ENCODE measurements around the gene PGRMC2. TPM values are rescaled to one million over a fixed set of nuclear protein-coding genes. Genes with fewer than 3 reads are reported as not detected.

Gene PGRMC2
- polyA plus RNA-seq, 3 donors, result 6.3 to 13.9 (median 7.3) TPM

DNA sequence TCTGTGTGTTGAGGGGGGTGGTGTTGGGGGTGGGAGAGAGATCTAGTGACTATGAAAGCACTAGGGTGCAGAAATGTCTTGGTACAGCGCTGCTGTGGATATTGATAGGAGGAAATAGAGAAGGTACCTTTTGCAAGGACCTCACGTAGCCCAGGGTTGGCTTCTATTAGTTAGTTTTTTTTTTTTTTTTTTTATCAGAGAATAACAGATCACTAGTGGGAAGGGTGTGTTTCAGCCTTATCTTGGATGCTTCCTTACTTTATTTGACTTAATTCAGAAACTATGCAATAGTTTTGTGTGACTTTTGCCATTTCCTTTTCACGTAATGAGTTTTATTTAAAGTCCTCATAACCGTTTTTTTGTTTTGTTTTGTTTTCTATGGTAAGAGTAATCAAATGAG, 16.4 kb upstream of the PGRMC2 start:
- Histone ChIP-seq H3K4me2 (replicated peaks; ENCODE audit: extremely low read depth, low read length, poor library complexity, severe bottlenecking) (no peak overlapping the region), H4K20me1 (ENCODE audit: insufficient read depth, low read length) (no peaks in the 10 kb centered on the region), H2AFZ (ENCODE audit: insufficient read depth, low read depth, low read length, poor library complexity, severe bottlenecking) (no peak overlapping the region), H3K9me3 (replicated peaks in 1 of 2; ENCODE audit: control insufficient read depth in 1 of 2, insufficient read depth in 1 of 2, low read length in 2 of 2) (no peaks in the 10 kb centered on the region), H3K9ac (ENCODE audit: insufficient read depth, low read length, poor library complexity, severe bottlenecking) (no peak overlapping the region), H3K4me3 (replicated peaks in 1 of 3; ENCODE audit: low read depth in 2 of 3, low read length in 3 of 3) (no peak overlapping the region), H3K4me1 (ENCODE audit: control insufficient read depth in 1 of 2, insufficient read depth in 2 of 2, low read length in 2 of 2) (no peaks in the 10 kb centered on the region), H3K27ac (ENCODE audit: low read depth in 1 of 2, low read length in 2 of 2) (no peak overlapping the region), H3K79me2 (ENCODE audit: insufficient read depth, low read length) (no peaks in the 10 kb centered on the region), H3K27me3 (ENCODE audit: control insufficient read depth in 2 of 2, insufficient read depth in 2 of 2, low read length in 2 of 2) (no peaks in the 10 kb centered on the region), H3K36me3 (replicated peaks in 1 of 2; ENCODE audit: control insufficient read depth in 1 of 2, insufficient read depth in 2 of 2, low read length in 2 of 2) (no peaks in the 10 kb centered on the region)
- no peak for DNase-seq
- Mint-ChIP-seq H3K9me3 (no peaks in the 10 kb centered on the region), H3K36me3 (peaks cover 0 to 4% of the 10 kb centered on the region in 2 donors), H3K27ac (no peak overlapping the region), H3K4me1 (no peaks in the 10 kb centered on the region), H3K27me3 (ENCODE audit: low read depth in 3 of 3) (no peaks in the 10 kb centered on the region), H3K4me3 (no peak overlapping the region)
- 100% methylated on average over 1 of the region's 4 CpGs for WGBS (ENCODE audit: insufficient coverage)
- intact Hi-C loops (cut with micrococcal nuclease), result no loop called here
- TF ChIP-seq, protein P1, sequence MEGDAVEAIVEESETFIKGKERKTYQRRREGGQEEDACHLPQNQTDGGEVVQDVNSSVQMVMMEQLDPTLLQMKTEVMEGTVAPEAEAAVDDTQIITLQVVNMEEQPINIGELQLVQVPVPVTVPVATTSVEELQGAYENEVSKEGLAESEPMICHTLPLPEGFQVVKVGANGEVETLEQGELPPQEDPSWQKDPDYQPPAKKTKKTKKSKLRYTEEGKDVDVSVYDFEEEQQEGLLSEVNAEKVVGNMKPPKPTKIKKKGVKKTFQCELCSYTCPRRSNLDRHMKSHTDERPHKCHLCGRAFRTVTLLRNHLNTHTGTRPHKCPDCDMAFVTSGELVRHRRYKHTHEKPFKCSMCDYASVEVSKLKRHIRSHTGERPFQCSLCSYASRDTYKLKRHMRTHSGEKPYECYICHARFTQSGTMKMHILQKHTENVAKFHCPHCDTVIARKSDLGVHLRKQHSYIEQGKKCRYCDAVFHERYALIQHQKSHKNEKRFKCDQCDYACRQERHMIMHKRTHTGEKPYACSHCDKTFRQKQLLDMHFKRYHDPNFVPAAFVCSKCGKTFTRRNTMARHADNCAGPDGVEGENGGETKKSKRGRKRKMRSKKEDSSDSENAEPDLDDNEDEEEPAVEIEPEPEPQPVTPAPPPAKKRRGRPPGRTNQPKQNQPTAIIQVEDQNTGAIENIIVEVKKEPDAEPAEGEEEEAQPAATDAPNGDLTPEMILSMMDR (IDR thresholded peaks at IDR 0.05), result no peak

DNA sequence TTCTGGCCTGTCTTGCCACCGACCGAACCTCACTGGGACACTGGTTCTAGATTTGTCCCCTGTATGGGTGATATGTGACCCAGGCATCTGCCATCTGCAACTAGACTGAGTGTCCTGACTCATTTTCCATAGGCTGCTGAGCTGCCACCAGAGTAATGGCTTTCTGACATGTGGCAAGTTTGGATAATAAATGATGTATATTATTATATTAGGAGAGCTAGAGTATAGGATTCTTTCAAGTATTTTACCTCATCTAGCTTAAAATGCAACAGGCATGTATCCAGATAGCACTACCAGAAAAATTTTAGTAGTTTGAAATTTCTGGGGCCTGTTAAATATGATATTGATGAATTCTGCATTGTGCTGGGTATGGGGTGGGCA, 15.8 kb upstream of the PGRMC2 start:
- H3K36me3 Mint-ChIP-seq, result peaks cover 0 to 4% of the 10 kb centered on the region in 2 donors
- H3K4me3 Mint-ChIP-seq, result no peak overlapping the region
- Histone ChIP-seq H3K9ac (ENCODE audit: insufficient read depth, low read length, poor library complexity, severe bottlenecking) (no peak overlapping the region), H3K4me2 (replicated peaks; ENCODE audit: extremely low read depth, low read length, poor library complexity, severe bottlenecking) (no peak overlapping the region), H3K36me3 (replicated peaks in 1 of 2; ENCODE audit: control insufficient read depth in 1 of 2, insufficient read depth in 2 of 2, low read length in 2 of 2) (no peaks in the 10 kb centered on the region), H3K4me1 (ENCODE audit: control insufficient read depth in 1 of 2, insufficient read depth in 2 of 2, low read length in 2 of 2) (no peaks in the 10 kb centered on the region), H4K20me1 (ENCODE audit: insufficient read depth, low read length) (no peaks in the 10 kb centered on the region), H3K4me3 (replicated peaks in 1 of 3; ENCODE audit: low read depth in 2 of 3, low read length in 3 of 3) (no peak overlapping the region), H3K9me3 (replicated peaks in 1 of 2; ENCODE audit: control insufficient read depth in 1 of 2, insufficient read depth in 1 of 2, low read length in 2 of 2) (no peaks in the 10 kb centered on the region), H2AFZ (ENCODE audit: insufficient read depth, low read depth, low read length, poor library complexity, severe bottlenecking) (no peak overlapping the region), H3K27ac (ENCODE audit: low read depth in 1 of 2, low read length in 2 of 2) (no peak overlapping the region), H3K79me2 (ENCODE audit: insufficient read depth, low read length) (no peaks in the 10 kb centered on the region), H3K27me3 (ENCODE audit: control insufficient read depth in 2 of 2, insufficient read depth in 2 of 2, low read length in 2 of 2) (no peaks in the 10 kb centered on the region)
- DNase-seq, result no peak
- peak overlapping the region in 1 of 7 donors; percentile 7 for H3K27ac Mint-ChIP-seq
- H3K9me3 Mint-ChIP-seq, result no peaks in the 10 kb centered on the region
- H3K27me3 Mint-ChIP-seq (ENCODE audit: low read depth in 3 of 3), result no peaks in the 10 kb centered on the region
- no peaks in the 10 kb centered on the region for H3K4me1 Mint-ChIP-seq
- WGBS (ENCODE audit: insufficient coverage), result 100% methylated on average over 2 of the region's 2 CpGs
- TF ChIP-seq, protein P1 (IDR thresholded peaks at IDR 0.05), result no peak
- intact Hi-C loops (cut with micrococcal nuclease), result no loop called here

Data from CD14-positive monocyte (primary cell).